Loucy (cell line): ENCODE measurements around the gene CAMTA1.

Experiments used
- H2AFZ ChIP-seq: fragments of 200-600 bp; sonication (generic); 2 replicates; pipeline ENCODE4 v1.6.0; 2016; ENCODE audit warnings: antibody characterized with exemption, mild to moderate bottlenecking, low read length, moderate library complexity
- H3F3A ChIP-seq: fragments of 200-600 bp; 2 replicates; pipeline ENCODE4 v1.6.0; 2016; ENCODE audit warnings: antibody characterized with exemption, low read depth, mild to moderate bottlenecking
- H3K27me3 ChIP-seq: fragments of 200-600 bp; sonication (generic); 2 replicates; pipeline ENCODE4 v1.6.1; 2014; ENCODE audit warnings: low read length, mild to moderate bottlenecking; ENCODE audit not compliant: insufficient read depth, poor library complexity, severe bottlenecking
- H3K36me3 ChIP-seq: fragments of 200-600 bp; sonication (generic); 2 replicates; pipeline ENCODE4 v1.6.1; 2016; ENCODE audit warnings: low read length; ENCODE audit not compliant: insufficient read depth
- H3K4me1 ChIP-seq: fragments of 200-600 bp; sonication (generic); 2 replicates; pipeline ENCODE4 v1.5.1; 2014; ENCODE audit warnings: low read length, mild to moderate bottlenecking; ENCODE audit not compliant: insufficient read depth, poor library complexity, severe bottlenecking
- H3K4me2 ChIP-seq: fragments of 200-600 bp; sonication (generic); 2 replicates; pipeline ENCODE4 v1.6.0; 2014; ENCODE audit warnings: antibody characterized with exemption, low read length, low read depth, mild to moderate bottlenecking; ENCODE audit not compliant: poor library complexity, severe bottlenecking
- H3K4me3 ChIP-seq: fragments of 200-600 bp; sonication (generic); 2 replicates; pipeline ENCODE4 v1.5.1; 2014; ENCODE audit warnings: low read length, mild to moderate bottlenecking, mixed read lengths; ENCODE audit not compliant: poor library complexity, severe bottlenecking
- H3K79me2 ChIP-seq: fragments of 200-600 bp; sonication (generic); 2 replicates; pipeline ENCODE4 v1.6.1; 2014; ENCODE audit warnings: low read length; ENCODE audit not compliant: insufficient read depth
- H3K9ac ChIP-seq: fragments of 200-600 bp; sonication (generic); 2 replicates; pipeline ENCODE4 v1.6.0; 2014; ENCODE audit warnings: mild to moderate bottlenecking, low read depth, low read length, moderate library complexity; ENCODE audit not compliant: poor library complexity, severe bottlenecking
- H3K9me2 ChIP-seq: fragments of 200-600 bp; sonication (generic); replicated peaks from 2 replicates; pipeline ENCODE4 v1.6.1; 2016; ENCODE audit warnings: low read depth, low read length, mixed read lengths
- H3K9me3 ChIP-seq: fragments of 200-600 bp; sonication (generic); 2 replicates; pipeline ENCODE4 v1.6.1; 2014; ENCODE audit warnings: mild to moderate bottlenecking, antibody characterized with exemption, low read length, low read depth; ENCODE audit not compliant: insufficient read depth
- H4K20me1 ChIP-seq: fragments of 200-600 bp; sonication (generic); 2 replicates; pipeline ENCODE4 v1.6.0; 2014; ENCODE audit warnings: antibody characterized with exemption, low read length, mild to moderate bottlenecking; ENCODE audit not compliant: insufficient read depth, poor library complexity, severe bottlenecking
- EZH2phosphoT487 ChIP-seq: fragments of 200-600 bp; IDR thresholded peaks from 2 replicates; pipeline ENCODE4 v1.6.1; 2018; ENCODE audit warnings: antibody characterized with exemption, mild to moderate bottlenecking, moderate library complexity, borderline replicate concordance
- TF ChIP-seq, protein P1 (sequence below): fragments of 200-600 bp; sonication (generic); conservative IDR thresholded peaks from 2 replicates; pipeline ENCODE4 v1.5.1; 2014; ENCODE audit warnings: mild to moderate bottlenecking, antibody characterized with exemption, low read length

The CAMTA1 gene

DNA sequence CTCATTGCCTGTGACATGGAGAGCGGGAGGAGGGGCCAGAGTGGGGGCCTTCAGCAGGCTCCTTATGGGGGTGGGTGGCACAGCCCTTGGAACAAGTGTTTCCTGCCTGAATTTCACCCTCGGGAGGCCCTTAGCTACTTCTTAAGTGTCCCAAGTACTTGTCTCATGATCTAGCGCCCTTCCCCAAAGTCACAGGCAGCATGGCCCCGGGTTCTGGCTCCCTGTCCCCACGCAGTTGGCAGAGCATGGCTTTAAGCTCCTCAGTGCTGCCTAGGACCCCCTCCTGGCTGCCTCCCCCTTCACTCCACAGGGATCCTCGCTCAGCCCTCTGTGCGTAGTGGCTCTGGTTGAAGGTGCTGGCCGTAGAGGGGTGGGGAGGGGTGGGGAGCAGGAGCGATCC lies 197.2 kb downstream of the CAMTA1 start:
- H3K36me3 ChIP-seq: no peaks in the 10 kb centered on the region
- H3K27me3 ChIP-seq: no peaks in the 10 kb centered on the region
- H3K4me3 ChIP-seq: no peak overlapping the region
- no peaks in the 10 kb centered on the region for H3K79me2 ChIP-seq
- no peaks in the 10 kb centered on the region for H3K4me1 ChIP-seq
- no peaks in the 10 kb centered on the region for H3F3A ChIP-seq
- no peak overlapping the region for H2AFZ ChIP-seq
- no peak overlapping the region for H3K9ac ChIP-seq
- H3K4me2 ChIP-seq: no peak overlapping the region
- no peaks in the 10 kb centered on the region for H3K9me2 ChIP-seq
- H4K20me1 ChIP-seq: no peaks in the 10 kb centered on the region
- no peaks in the 10 kb centered on the region for H3K9me3 ChIP-seq
- TF ChIP-seq EZH2phosphoT487: no peak
- TF ChIP-seq, protein P1, sequence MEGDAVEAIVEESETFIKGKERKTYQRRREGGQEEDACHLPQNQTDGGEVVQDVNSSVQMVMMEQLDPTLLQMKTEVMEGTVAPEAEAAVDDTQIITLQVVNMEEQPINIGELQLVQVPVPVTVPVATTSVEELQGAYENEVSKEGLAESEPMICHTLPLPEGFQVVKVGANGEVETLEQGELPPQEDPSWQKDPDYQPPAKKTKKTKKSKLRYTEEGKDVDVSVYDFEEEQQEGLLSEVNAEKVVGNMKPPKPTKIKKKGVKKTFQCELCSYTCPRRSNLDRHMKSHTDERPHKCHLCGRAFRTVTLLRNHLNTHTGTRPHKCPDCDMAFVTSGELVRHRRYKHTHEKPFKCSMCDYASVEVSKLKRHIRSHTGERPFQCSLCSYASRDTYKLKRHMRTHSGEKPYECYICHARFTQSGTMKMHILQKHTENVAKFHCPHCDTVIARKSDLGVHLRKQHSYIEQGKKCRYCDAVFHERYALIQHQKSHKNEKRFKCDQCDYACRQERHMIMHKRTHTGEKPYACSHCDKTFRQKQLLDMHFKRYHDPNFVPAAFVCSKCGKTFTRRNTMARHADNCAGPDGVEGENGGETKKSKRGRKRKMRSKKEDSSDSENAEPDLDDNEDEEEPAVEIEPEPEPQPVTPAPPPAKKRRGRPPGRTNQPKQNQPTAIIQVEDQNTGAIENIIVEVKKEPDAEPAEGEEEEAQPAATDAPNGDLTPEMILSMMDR: no peak

DNA sequence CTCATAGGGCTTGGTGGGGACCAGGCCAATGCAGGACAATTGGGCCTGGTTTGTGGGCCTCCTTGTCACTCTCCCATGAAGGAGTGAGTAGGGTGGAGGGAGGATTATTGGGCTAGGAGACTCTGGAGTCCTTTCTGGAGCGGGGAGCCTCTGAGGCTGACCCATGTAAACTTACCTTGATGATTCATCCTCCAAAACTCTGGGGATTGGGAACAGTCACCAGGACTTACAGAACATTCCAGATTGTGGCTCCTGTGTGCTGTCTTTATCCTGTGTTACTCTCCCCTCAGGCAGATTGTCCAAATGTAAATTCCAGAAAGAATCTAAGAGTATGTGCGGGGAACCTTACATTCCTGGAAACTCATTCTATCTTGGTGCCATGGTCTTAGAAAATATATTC lies 197.6 kb downstream of the CAMTA1 start:
- Histone ChIP-seq H4K20me1 (no peaks in the 10 kb centered on the region), H3K4me1 (no peaks in the 10 kb centered on the region), H3K79me2 (no peaks in the 10 kb centered on the region), H3K9me2 (no peaks in the 10 kb centered on the region), H3K36me3 (no peaks in the 10 kb centered on the region), H3K9me3 (no peaks in the 10 kb centered on the region), H3K9ac (no peak overlapping the region), H3K4me3 (no peak overlapping the region), H3K27me3 (no peaks in the 10 kb centered on the region), H3K4me2 (no peak overlapping the region), H2AFZ (no peak overlapping the region), H3F3A (no peaks in the 10 kb centered on the region)
- TF ChIP-seq, protein P1: no peak
- no peak for TF ChIP-seq EZH2phosphoT487

DNA sequence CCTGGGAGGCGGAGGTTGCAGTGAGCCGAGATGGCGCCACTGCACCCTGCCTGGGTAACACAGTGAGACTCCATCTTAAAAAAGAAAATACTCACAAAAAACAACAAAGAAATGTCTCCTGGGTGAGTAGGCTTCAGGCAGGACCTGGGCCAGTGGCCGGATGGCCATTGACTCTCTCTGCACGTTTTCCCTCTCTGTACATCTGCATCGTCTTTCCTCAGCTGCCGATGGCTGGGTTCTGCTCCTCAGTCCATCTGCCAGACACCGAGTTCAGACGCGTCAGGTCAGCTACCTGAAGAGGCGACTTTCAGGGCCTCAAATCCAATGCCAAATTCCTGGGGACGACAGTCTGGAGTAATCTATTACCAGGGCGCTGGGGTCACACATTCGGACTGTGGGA lies 199.3 kb downstream of the CAMTA1 start:
- no peak for TF ChIP-seq EZH2phosphoT487
- TF ChIP-seq, protein P1: no peak
- H3K4me2 ChIP-seq: no peak overlapping the region
- no peak overlapping the region for H3K4me3 ChIP-seq
- no peaks in the 10 kb centered on the region for H3K4me1 ChIP-seq
- H2AFZ ChIP-seq: no peak overlapping the region
- no peak overlapping the region for H3K9ac ChIP-seq
- no peaks in the 10 kb centered on the region for H3F3A ChIP-seq
- no peaks in the 10 kb centered on the region for H3K36me3 ChIP-seq
- no peaks in the 10 kb centered on the region for H3K9me2 ChIP-seq
- no peaks in the 10 kb centered on the region for H3K27me3 ChIP-seq
- H4K20me1 ChIP-seq: no peaks in the 10 kb centered on the region
- H3K9me3 ChIP-seq: no peaks in the 10 kb centered on the region
- H3K79me2 ChIP-seq: no peaks in the 10 kb centered on the region
